ENCODE data around the gene TMA7. TPM values are rescaled to one million over a fixed set of nuclear protein-coding genes. Genes with fewer than 3 reads are reported as not detected.

Gene TMA7
- total and polyA plus RNA-seq, 9 of the 15 experiments (the other 6 are each of a cell fraction or from before 2014, with no cell fraction given), result 209 to 1,003 (median 486) TPM

GRCh38 chr3:48405971-48406370 is 34.1 kb upstream of the TMA7 start (continued):
- TF ChIP-seq NFRKB (IDR thresholded peaks at IDR 0.05; ENCODE audit: low read depth) (no peak), PRPF4 (IDR thresholded peaks at IDR 0.05; ENCODE audit: insufficient read depth, low read depth, low read length, poor library complexity, severe bottlenecking) (no peak), VEZF1 (CRISPR knock-in tag; IDR thresholded peaks at IDR 0.05) (no peak)

GRCh38 chr3:48406443-48407431 is 33.3 kb upstream of the TMA7 start:
- H3K9ac ChIP-seq (ENCODE audit: insufficient read depth in 1 of 2, low read depth in 2 of 2, low read length in 2 of 2), result no peak overlapping the region; a peak in 1 of 4 replicates
- intact Hi-C loops (cut with micrococcal nuclease) (loop anchor here (10.0 kb wide), 2 partner anchors 98 to 212 kb away; partner anchors contain the start of gene SHISA5), in situ Hi-C loops (cut with MboI) (no loop called here)
- no peak overlapping the region for H3K4me2 ChIP-seq (ENCODE audit: insufficient read depth, low read length)
- 0 out of 2 replicates have a peak, but pooled peaks cover 6% of the 10 kb centered on the region for H4K20me1 ChIP-seq (replicated peaks; ENCODE audit: control insufficient read depth, insufficient read depth, low read length)
- CTCF ChIA-PET (ENCODE audit: low intra/inter-chr PET ratio), result no interaction called here
- H3K9me1 ChIP-seq (ENCODE audit: control insufficient read depth, insufficient read depth, low read length), result no peaks in the 10 kb centered on the region
- BruUV-seq (replicated peaks), result no TSS peak
- no peaks in the 10 kb centered on the region for H3K9me3 ChIP-seq (replicated peaks; ENCODE audit: control insufficient read depth, insufficient read depth, low read depth, low read length)
- no peaks in the 10 kb centered on the region for H3K27me3 ChIP-seq (ENCODE audit: control insufficient read depth in 2 of 2, insufficient read depth in 2 of 2, low read length in 2 of 2)
- no peaks in the 10 kb centered on the region for H3K79me2 ChIP-seq (ENCODE audit: control insufficient read depth, insufficient read depth, low read length)
- POLR2A ChIA-PET, result interaction anchor here (0.6 to 1.5 kb wide), 5 partner anchors 9 to 26 kb away, joined by 3 to 4 read pairs (median 3); partner anchors contain the start of gene PLXNB1
- H3K4me1 ChIP-seq (replicated peaks in 1 of 2; ENCODE audit: control insufficient read depth in 2 of 2, insufficient read depth in 2 of 2, low read length in 2 of 2), result peaks cover 0 to 6% of the 10 kb centered on the region in 2 experiments; a peak in 1 of 5 replicates
- no peak overlapping the region for H3K4me3 ChIP-seq
- 55% methylated on average over 13 of the region's 18 CpGs for WGBS (ENCODE audit: insufficient coverage, low coverage, missing lambda C conversion rate)
- H2AFZ ChIP-seq (ENCODE audit: low read depth, low read length), result no peak overlapping the region
- FAIRE-seq (no peak), DNase-seq (ENCODE audit: extremely low read depth in 1 of 4, low spot score in 3 of 4) (no peak), ATAC-seq (no peak)
- H3K27ac ChIP-seq (ENCODE audit: extremely low read depth, low read depth, low read length), result no peak overlapping the region
- H3K36me3 ChIP-seq (ENCODE audit: control insufficient read depth, insufficient read depth, low read length), result no peaks in the 10 kb centered on the region
- TF ChIP-seq CREB1 (IDR thresholded peaks at IDR 0.05) (no peak), CREB1 (CRISPR knock-in tag; IDR thresholded peaks at IDR 0.05) (no peak), ETS2 (tag; IDR thresholded peaks at IDR 0.05; ENCODE audit: borderline replicate concordance, poor library complexity, severe bottlenecking) (no peak), MBD1 (CRISPR knock-in tag; IDR thresholded peaks at IDR 0.05) (no peak), SMAD4 (CRISPR knock-in tag; conservative IDR thresholded peaks at IDR 0.05) (no peak), ZFPM2 (CRISPR knock-in tag; IDR thresholded peaks at IDR 0.05) (no peak), PCBP2 (IDR thresholded peaks at IDR 0.05; ENCODE audit: low read depth, low read length, poor library complexity, severe bottlenecking) (no peak), ZNF449 (CRISPR knock-in tag; IDR thresholded peaks at IDR 0.05) (no peak), GTF2A2 (tag; IDR thresholded peaks at IDR 0.05) (no peak), EWSR1 (IDR thresholded peaks at IDR 0.05; ENCODE audit: borderline replicate concordance, low read depth, partially characterized antibody) (no peak)

All from K562 (cell line).